CD4-positive, alpha-beta memory T cell (primary cell): ENCODE results near the gene UAP1L1. TPM values are rescaled to one million over a fixed set of nuclear protein-coding genes. Genes with fewer than 3 reads are reported as not detected.
A peak's percentile ranks its signal among the peaks of the same experiment; 100 is the strongest.

ENCODE experiments used
- CTCF ChIA-PET: fragments of 350-600 bp; sonication (Branson Sonifier 250); formaldehyde crosslinking; loops from one replicate; lab custom pipeline; 2021; ENCODE audit warnings: inconsistent platforms; ENCODE audit not compliant: partially characterized antibody; lab: Charles Lee
- POLR2A ChIA-PET: fragments of 350-600 bp; sonication (Branson Sonifier 250); formaldehyde crosslinking; loops from one replicate; lab custom pipeline; 2021; ENCODE audit not compliant: partially characterized antibody; lab: Charles Lee
- DNase-seq, 5 donors: peaks; one replicate each; pipeline versions ENCODE4 v3.0.0 to v3.0.0-alpha.2; 2020 to 2022; ENCODE audit warnings: mixed read lengths in 1 of 5
- H3K27ac ChIP-seq: one replicate; pipeline ENCODE4 v1.7.0; 2013; ENCODE audit warnings: low read depth, low read length
- H3K27me3 ChIP-seq: 2 replicates; pipeline ENCODE4 v1.7.0; 2013; ENCODE audit warnings: mild to moderate bottlenecking, low read length, moderate library complexity; ENCODE audit not compliant: insufficient read depth
- H3K36me3 ChIP-seq: 2 replicates; pipeline ENCODE4 v1.7.0; 2013; ENCODE audit warnings: mild to moderate bottlenecking, low read length, moderate library complexity; ENCODE audit not compliant: insufficient read depth
- H3K4me1 ChIP-seq: 2 replicates; pipeline ENCODE4 v1.7.0; 2013; ENCODE audit warnings: mild to moderate bottlenecking, low read length, moderate library complexity; ENCODE audit not compliant: insufficient read depth
- H3K4me3 ChIP-seq, 2 donors: one replicate each; pipeline ENCODE4 v1.7.0; 2013; ENCODE audit warnings: low read length in 2 of 2, mild to moderate bottlenecking in 1 of 2
- H3K9me3 ChIP-seq, 2 donors: one replicate each; pipeline ENCODE4 v1.7.0; 2013; ENCODE audit warnings: low read length in 2 of 2, control low read depth in 1 of 2; ENCODE audit not compliant: control insufficient read depth in 1 of 2
- H3K27ac Mint-ChIP-seq, 7 donors: one replicate each; pipeline ENCODE4 v1.8.0; 2020 to 2021; ENCODE audit warnings: mixed read lengths in 7 of 7, mild to moderate bottlenecking in 6 of 7, inconsistent platforms in 3 of 7, moderate library complexity in 3 of 7
- H3K27me3 Mint-ChIP-seq, 2 donors: one replicate each; pipeline ENCODE4 v1.8.0; 2020 to 2021; ENCODE audit warnings: mixed read lengths in 2 of 2
- H3K36me3 Mint-ChIP-seq, 2 donors: one replicate each; pipeline ENCODE4 v1.8.0; 2020 to 2021; ENCODE audit warnings: mixed read lengths in 2 of 2, inconsistent platforms in 1 of 2, mild to moderate bottlenecking in 1 of 2
- H3K4me1 Mint-ChIP-seq, 4 donors: one replicate each; pipeline ENCODE4 v1.8.0; 2020 to 2021; ENCODE audit warnings: mixed read lengths in 4 of 4, mild to moderate bottlenecking in 1 of 4
- H3K4me3 Mint-ChIP-seq, 8 donors: one replicate each; pipeline ENCODE4 v1.8.0; 2020 to 2021; ENCODE audit warnings: mixed read lengths in 8 of 8, mild to moderate bottlenecking in 7 of 8, moderate library complexity in 6 of 8, inconsistent platforms in 3 of 8
- H3K9me3 Mint-ChIP-seq, 8 donors: one replicate each; pipeline ENCODE4 v1.8.0; 2020 to 2021; ENCODE audit warnings: mixed read lengths in 8 of 8, mild to moderate bottlenecking in 5 of 8, inconsistent platforms in 3 of 8, moderate library complexity in 1 of 8
- intact Hi-C: fragments of 100-400 bp; cut with micrococcal nuclease; formaldehyde crosslinking; loops from one replicate; pipeline ENCODE4 v1.15.1; 2023
- polyA plus RNA-seq, 2 donors: library from polyadenylated mRNA; unstranded; fragments of 300-500 nt; fragmentation: Illumina TruSeq; gene quantifications; one replicate each; pipeline ENCODE4 v1.2.3, GENCODE V29; 2021
- total RNA-seq, 2 experiments: library from RNA; stranded (reverse); gene quantifications; one replicate each; pipeline ENCODE4 v1.2.3, GENCODE V29; 2021

The UAP1L1 gene
- total and polyA plus RNA-seq, 4 experiments from 2014 or later = 0.81 to 12.5 (median 6.8) TPM

DNA sequence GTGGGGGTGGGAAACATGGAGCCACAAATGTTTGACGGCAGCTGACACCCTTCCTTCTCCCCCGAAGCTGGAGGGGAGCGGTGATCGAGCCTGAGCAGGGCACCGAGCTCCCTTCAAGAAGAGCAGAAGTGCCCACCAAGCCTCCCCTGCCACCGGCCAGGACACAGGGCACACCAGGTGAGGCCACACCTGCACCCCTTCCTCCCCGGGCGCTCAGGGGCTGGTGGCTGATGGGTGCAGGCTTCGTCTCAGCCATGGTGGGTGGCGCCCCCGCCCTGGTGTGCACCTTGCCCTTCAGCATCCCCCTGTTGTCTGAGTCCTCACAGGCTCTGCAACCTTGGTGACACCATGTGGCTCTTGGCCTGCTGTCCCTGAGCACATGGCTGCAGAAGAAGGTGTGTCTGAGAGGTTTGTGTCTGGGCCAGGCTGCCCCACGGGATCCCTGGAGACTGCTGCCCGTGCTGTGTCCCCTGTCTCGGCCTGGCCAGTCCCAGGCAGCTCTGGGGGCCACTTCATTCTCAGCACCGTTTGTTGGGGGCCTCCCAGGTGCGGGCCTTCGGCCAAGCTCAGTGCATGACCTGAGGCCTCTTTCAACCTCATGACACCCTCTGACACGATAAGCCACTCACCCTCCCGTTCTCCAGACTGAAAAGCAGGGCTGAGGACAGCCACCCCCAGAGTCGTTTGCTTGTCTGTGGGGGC, 20.6 kb downstream of the UAP1L1 start:
- Histone ChIP-seq H3K4me1 (peaks cover 25% of the 10 kb centered on the region), H3K9me3 (no peaks in the 10 kb centered on the region), H3K27ac (no peak overlapping the region), H3K4me3 (no peak overlapping the region), H3K36me3 (peaks cover 36% of the 10 kb centered on the region), H3K27me3 (no peaks in the 10 kb centered on the region)
- Mint-ChIP-seq H3K9me3 (peaks cover 0 to 1% (median 0%) of the 10 kb centered on the region in 8 donors), H3K36me3 (peaks cover 13 to 25% of the 10 kb centered on the region in 2 donors), H3K4me3 (no peak overlapping the region), H3K27ac (peak overlapping the region in 3 of 7 donors; percentile 25 to 53 (median 42)), H3K4me1 (peaks cover 12 to 24% (median 18%) of the 10 kb centered on the region in 4 donors), H3K27me3 (no peaks in the 10 kb centered on the region)
- no peak for DNase-seq
- CTCF ChIA-PET = interaction anchor here (3.1 kb wide), 1 partner anchor 11 kb away, joined by 38 read pairs; the partner anchor contains the start of gene MAN1B1
- intact Hi-C loops = no loop called here
- POLR2A ChIA-PET = interaction anchor here (1.1 to 1.9 kb wide), 2 partner anchors 11 to 91 kb away, joined by 3 to 6 read pairs; partner anchors contain the start of genes ANAPC2, MAN1B1 and SSNA1

DNA sequence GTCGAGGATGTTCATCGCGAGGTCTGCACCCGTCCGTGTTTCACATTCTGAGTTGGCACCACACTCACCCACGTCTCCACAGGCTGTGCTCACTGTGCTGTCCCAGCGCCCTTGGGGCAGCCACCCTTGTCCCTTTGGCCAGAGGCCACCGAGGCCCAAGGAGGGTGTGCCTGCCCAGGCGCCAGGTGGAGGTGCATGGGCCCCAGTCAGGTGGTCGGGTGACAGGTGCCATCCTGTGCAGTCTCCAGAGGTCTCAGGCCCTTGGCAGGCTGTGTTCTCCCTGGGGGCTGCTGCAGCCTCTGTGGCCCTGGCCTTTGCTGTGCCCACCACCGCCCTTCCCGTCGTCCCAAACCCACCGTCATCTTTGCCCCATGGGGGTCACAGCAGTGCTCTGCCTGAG, 21.9 kb downstream of the UAP1L1 start:
- Mint-ChIP-seq H3K27ac (peak overlapping the region in 2 of 7 donors; percentile 29 to 83), H3K36me3 (peaks cover 13 to 24% of the 10 kb centered on the region in 2 donors)

DNA sequence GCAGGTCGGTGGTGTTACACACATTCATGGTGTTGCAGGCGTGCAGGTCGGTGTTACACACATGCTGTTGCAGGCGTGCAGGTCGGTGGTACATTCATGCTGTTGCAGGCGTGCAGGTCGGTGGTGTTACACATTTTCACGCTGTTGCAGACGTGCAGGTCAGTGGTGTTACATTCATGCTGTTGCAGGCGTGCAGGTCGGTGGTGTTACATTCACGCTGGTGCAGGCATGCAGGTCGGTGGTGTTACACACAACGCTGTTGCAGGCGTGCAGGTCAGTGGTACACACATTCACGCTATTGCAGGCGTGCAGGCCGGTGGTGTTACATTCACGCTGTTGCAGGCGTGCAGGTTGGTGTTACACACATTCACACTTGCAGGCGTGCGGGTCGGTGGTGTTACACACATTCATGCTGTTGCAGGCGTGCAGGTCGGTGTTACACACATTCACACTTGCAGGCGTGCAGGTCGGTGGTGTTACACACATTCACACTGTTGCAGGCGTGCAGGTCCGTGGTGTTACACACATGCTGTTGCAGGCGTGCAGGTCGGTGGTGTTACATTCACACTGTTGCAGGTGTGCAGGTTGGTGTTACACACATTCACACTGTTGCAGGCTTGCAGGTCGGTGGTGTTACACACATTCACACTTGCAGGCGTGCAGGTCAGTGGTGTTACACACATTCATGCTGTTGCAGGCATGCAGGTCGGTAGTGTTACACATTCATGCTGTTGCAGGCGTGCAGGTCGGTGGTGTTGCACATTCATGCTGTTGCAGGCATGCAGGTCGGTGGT, 26.1 kb downstream of the UAP1L1 start:
- Mint-ChIP-seq H3K4me3 (no peak overlapping the region), H3K27me3 (no peaks in the 10 kb centered on the region), H3K36me3 (peaks cover 8 to 16% of the 10 kb centered on the region in 2 donors), H3K4me1 (peaks cover 0 to 4% (median 0%) of the 10 kb centered on the region in 4 donors), H3K27ac (no peak overlapping the region), H3K9me3 (no peaks in the 10 kb centered on the region)
- no peak for DNase-seq
- ChIA-PET CTCF (interaction anchor here (1.8 kb wide), 1 partner anchor 8 kb away, joined by 5 read pairs; no protein-coding TSS in a partner anchor), POLR2A (no interaction called here)
- Histone ChIP-seq H3K4me1 (no peaks in the 10 kb centered on the region), H3K4me3 (no peak overlapping the region), H3K27ac (no peak overlapping the region), H3K36me3 (peaks cover 64% of the 10 kb centered on the region), H3K27me3 (no peaks in the 10 kb centered on the region), H3K9me3 (no peaks in the 10 kb centered on the region)
- intact Hi-C loops = no loop called here

More for the DNA sequence above, 21.9 kb downstream of the UAP1L1 start:
- Mint-ChIP-seq H3K27me3 (no peaks in the 10 kb centered on the region), H3K9me3 (peaks cover 0 to 1% (median 0%) of the 10 kb centered on the region in 8 donors), H3K4me3 (no peak overlapping the region), H3K4me1 (peaks cover 10 to 22% (median 17%) of the 10 kb centered on the region in 4 donors)
- H3K9me3 ChIP-seq = no peaks in the 10 kb centered on the region
- H3K4me3 ChIP-seq = no peak overlapping the region
- CTCF ChIA-PET = no interaction called here
- no peak overlapping the region for H3K27ac ChIP-seq
- DNase-seq = no peak
- POLR2A ChIA-PET = no interaction called here
- intact Hi-C loops = no loop called here
- H3K4me1 ChIP-seq = peaks cover 25% of the 10 kb centered on the region
- H3K27me3 ChIP-seq = no peaks in the 10 kb centered on the region
- peaks cover 48% of the 10 kb centered on the region for H3K36me3 ChIP-seq

DNA sequence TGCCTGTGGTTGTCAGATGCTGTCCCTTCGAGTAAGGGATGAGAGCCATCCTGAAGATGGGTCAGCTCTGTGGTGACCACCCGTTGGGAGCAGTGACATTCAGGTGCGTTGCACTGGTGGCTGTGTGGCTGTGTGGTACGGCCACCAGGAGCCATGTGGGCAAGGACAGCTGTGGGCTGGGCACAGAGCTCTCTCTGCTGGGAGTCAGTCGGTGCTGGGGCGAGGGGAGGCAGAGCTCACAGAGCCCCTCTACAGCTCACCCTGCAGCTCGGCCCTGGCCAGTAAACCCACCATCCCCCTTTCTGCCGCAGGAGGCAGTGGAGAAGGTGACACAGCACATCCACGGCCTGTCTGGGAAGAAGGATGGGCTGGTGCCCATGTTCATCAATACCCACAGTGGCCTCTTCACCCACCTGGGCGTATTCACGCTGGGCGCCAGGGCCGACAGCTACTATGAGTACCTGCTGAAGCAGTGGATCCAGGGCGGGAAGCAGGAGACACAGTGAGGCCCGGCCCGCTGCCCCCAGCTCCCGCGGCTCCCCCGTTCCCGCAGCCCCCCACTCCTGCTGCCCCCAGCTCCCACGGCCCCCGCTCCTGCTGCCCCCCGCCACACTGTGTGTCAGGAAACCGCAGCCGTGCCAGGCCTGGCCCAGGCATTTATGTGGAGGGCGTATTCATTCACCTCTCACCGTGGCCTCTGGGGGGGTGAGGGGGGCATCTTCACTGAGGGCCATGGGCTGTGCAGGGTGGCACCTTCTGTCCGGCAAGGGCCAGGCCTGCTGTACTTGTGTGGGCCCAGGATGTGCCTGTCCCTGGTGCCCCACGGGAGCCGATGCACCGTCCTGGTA, 28.7 kb downstream of the UAP1L1 start:
- POLR2A ChIA-PET = interaction anchor here (1.2 to 2.7 kb wide), 2 partner anchors 11 to 20 kb away, joined by 3 to 10 read pairs; partner anchors contain the start of gene MAN1B1
- Mint-ChIP-seq H3K9me3 (no peaks in the 10 kb centered on the region), H3K4me1 (peaks cover 0 to 1% (median 0%) of the 10 kb centered on the region in 4 donors), H3K27me3 (no peaks in the 10 kb centered on the region), H3K4me3 (no peak overlapping the region), H3K27ac (no peak overlapping the region), H3K36me3 (peaks cover 3 to 19% of the 10 kb centered on the region in 2 donors)
- Histone ChIP-seq H3K9me3 (no peaks in the 10 kb centered on the region), H3K27me3 (no peaks in the 10 kb centered on the region), H3K4me3 (no peak overlapping the region), H3K36me3 (peaks cover 63% of the 10 kb centered on the region), H3K27ac (no peak overlapping the region), H3K4me1 (no peaks in the 10 kb centered on the region)
- CTCF ChIA-PET = interaction anchor here (1.4 kb wide), 2 partner anchors 10 to 38 kb away, joined by 5 read pairs; no protein-coding TSS in a partner anchor
- intact Hi-C loops = no loop called here
- no peak for DNase-seq

DNA sequence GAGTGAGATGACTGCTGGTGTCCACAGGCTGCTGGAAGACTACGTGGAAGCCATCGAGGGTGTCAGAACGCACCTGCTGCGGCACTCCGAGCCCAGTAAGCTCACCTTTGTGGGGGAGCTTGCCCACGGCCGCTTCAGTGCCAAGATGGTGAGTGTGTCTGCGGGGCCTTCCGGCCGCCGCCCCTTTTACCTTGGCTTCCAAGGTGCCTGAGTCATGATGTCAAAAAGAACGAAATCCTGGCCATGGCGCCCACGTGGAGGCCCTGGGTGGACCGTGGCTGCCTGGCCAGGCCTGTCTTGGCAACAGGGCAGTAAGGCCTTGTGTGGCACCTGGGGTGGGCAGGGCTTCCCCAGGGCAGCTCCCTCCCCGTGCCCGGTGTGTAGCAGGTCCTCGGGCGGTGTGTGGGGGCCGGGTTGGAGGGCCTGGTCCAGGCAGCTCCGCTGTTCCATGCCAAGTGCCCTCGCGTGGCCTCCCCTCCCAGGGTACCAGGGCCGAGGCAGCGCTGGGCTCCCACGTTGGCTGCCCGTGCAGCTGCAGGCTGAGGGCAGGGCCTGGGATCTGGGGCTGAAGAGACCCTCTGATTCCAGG, 29.4 kb downstream of the UAP1L1 start:
- no peak overlapping the region for H3K4me3 Mint-ChIP-seq
- no peak overlapping the region for H3K4me3 ChIP-seq
- CTCF ChIA-PET = interaction anchor here (1.4 kb wide), 1 partner anchor 11 kb away, joined by 5 read pairs; no protein-coding TSS in a partner anchor
- POLR2A ChIA-PET = interaction anchor here (1.2 to 2.7 kb wide), 2 partner anchors 11 to 20 kb away, joined by 3 to 10 read pairs; partner anchors contain the start of gene MAN1B1
- H3K27ac Mint-ChIP-seq = no peak overlapping the region
- H3K27me3 Mint-ChIP-seq = no peaks in the 10 kb centered on the region
- H3K36me3 Mint-ChIP-seq = peaks cover 3 to 23% of the 10 kb centered on the region in 2 donors
- H3K4me1 Mint-ChIP-seq = peaks cover 0 to 1% (median 0%) of the 10 kb centered on the region in 4 donors
- H3K9me3 Mint-ChIP-seq = no peaks in the 10 kb centered on the region
- H3K27ac ChIP-seq = no peak overlapping the region
- peaks cover 56% of the 10 kb centered on the region for H3K36me3 ChIP-seq
- H3K4me1 ChIP-seq = no peaks in the 10 kb centered on the region
- no peaks in the 10 kb centered on the region for H3K27me3 ChIP-seq
- no peaks in the 10 kb centered on the region for H3K9me3 ChIP-seq
- DNase-seq = no peak
- intact Hi-C loops = no loop called here

DNA sequence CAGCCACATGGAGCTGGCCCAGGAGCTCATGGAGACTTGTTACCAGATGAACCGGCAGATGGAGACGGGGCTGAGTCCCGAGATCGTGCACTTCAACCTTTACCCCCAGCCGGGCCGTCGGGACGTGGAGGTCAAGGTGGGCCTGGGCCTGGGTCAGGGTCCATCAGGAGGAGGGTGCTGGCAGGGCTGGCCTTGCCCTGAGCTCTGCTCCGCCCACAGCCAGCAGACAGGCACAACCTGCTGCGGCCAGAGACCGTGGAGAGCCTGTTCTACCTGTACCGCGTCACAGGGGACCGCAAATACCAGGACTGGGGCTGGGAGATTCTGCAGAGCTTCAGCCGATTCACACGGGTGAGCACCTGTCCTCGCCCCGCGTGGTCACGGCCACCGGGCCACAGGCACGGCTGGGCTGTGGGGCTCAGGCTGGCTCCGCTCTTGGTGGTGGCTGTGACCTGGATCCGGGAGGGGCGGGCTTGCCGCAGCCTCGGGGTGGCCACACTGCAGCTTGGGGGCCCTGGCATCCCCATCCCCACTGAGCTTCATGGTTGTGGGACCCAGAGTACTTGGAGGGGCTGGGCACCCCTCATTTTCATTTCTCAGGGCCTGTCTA, 30.1 kb downstream of the UAP1L1 start:
- Histone ChIP-seq H3K27ac (no peak overlapping the region), H3K36me3 (peaks cover 50% of the 10 kb centered on the region), H3K9me3 (no peaks in the 10 kb centered on the region), H3K4me3 (no peak overlapping the region), H3K4me1 (no peaks in the 10 kb centered on the region), H3K27me3 (no peaks in the 10 kb centered on the region)
- DNase-seq = no peak
- H3K27me3 Mint-ChIP-seq = no peaks in the 10 kb centered on the region
- H3K36me3 Mint-ChIP-seq = peaks cover 3 to 23% of the 10 kb centered on the region in 2 donors
- H3K9me3 Mint-ChIP-seq = no peaks in the 10 kb centered on the region
- intact Hi-C loops = no loop called here
- peaks cover 0 to 1% (median 0%) of the 10 kb centered on the region in 4 donors for H3K4me1 Mint-ChIP-seq
- H3K4me3 Mint-ChIP-seq = no peak overlapping the region
- no peak overlapping the region for H3K27ac Mint-ChIP-seq
- CTCF ChIA-PET = interaction anchor here (1.4 kb wide), 1 partner anchor 12 kb away, joined by 5 read pairs; no protein-coding TSS in a partner anchor
- POLR2A ChIA-PET = interaction anchor here (2.7 to 2.9 kb wide), 2 partner anchors 12 to 20 kb away, joined by 10 to 11 read pairs; partner anchors contain the start of gene MAN1B1
